HEK293T (cell line): ENCODE data around the gene SMAD3.

ENCODE experiments used
- ARNT ChIP-seq: fragments of 450-650 bp; IDR thresholded peaks from 2 replicates; pipeline ENCODE4 v1.6.1; 2017; ENCODE audit warnings: mild to moderate bottlenecking
- BHLHE40 ChIP-seq: fragments of 450-650 bp; IDR thresholded peaks from 2 replicates; pipeline ENCODE4 v1.6.1; 2016; ENCODE audit warnings: mild to moderate bottlenecking, moderate library complexity, borderline replicate concordance
- CTBP1 ChIP-seq: fragments of 450-650 bp; IDR thresholded peaks from 2 replicates; pipeline ENCODE4 v1.6.1; 2016; ENCODE audit warnings: borderline replicate concordance
- ELF4 ChIP-seq: fragments of 450-650 bp; IDR thresholded peaks from 2 replicates; pipeline ENCODE4 v1.6.1; 2017; ENCODE audit warnings: antibody characterized with exemption
- FOXA1 ChIP-seq: fragments of 450-650 bp; IDR thresholded peaks from 2 replicates; pipeline ENCODE4 v1.6.1; 2016; ENCODE audit warnings: mild to moderate bottlenecking
- FOXK2 ChIP-seq: fragments of 450-650 bp; IDR thresholded peaks from 2 replicates; pipeline ENCODE4 v1.6.1; 2016; ENCODE audit warnings: mild to moderate bottlenecking
- FOXM1 ChIP-seq: fragments of 450-650 bp; IDR thresholded peaks from 2 replicates; pipeline ENCODE4 v1.6.1; 2017; ENCODE audit warnings: mild to moderate bottlenecking, borderline replicate concordance
- HDGF ChIP-seq: fragments of 450-650 bp; IDR thresholded peaks from 2 replicates; pipeline ENCODE4 v1.6.1; 2017; ENCODE audit warnings: antibody characterized with exemption, borderline replicate concordance
- L3MBTL2 ChIP-seq: fragments of 450-650 bp; conservative IDR thresholded peaks from 2 replicates; pipeline ENCODE4 v1.6.1; 2016; ENCODE audit warnings: mild to moderate bottlenecking
- LEF1 ChIP-seq: fragments of 450-650 bp; IDR thresholded peaks from 2 replicates; pipeline ENCODE4 v1.6.1; 2017; ENCODE audit warnings: mild to moderate bottlenecking, borderline replicate concordance
- SP1 ChIP-seq: fragments of 450-650 bp; IDR thresholded peaks from 2 replicates; pipeline ENCODE4 v1.6.1; 2017
- TARDBP ChIP-seq: fragments of 450-650 bp; IDR thresholded peaks from 2 replicates; pipeline ENCODE4 v1.6.1; 2016
- TF ChIP-seq, protein P1 (sequence below): fragments of 450-650 bp; IDR thresholded peaks from 2 replicates; pipeline ENCODE4 v1.6.1; 2016

GRCh38 chr15:67070150-67070549, 4.7 kb downstream of the SMAD3 start:
- no peak for TF ChIP-seq SP1
- TF ChIP-seq BHLHE40, result no peak
- TF ChIP-seq, protein P1, sequence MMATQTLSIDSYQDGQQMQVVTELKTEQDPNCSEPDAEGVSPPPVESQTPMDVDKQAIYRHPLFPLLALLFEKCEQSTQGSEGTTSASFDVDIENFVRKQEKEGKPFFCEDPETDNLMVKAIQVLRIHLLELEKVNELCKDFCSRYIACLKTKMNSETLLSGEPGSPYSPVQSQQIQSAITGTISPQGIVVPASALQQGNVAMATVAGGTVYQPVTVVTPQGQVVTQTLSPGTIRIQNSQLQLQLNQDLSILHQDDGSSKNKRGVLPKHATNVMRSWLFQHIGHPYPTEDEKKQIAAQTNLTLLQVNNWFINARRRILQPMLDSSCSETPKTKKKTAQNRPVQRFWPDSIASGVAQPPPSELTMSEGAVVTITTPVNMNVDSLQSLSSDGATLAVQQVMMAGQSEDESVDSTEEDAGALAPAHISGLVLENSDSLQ, result no peak
- no peak for TF ChIP-seq TARDBP
- no peak for TF ChIP-seq HDGF
- no peak for TF ChIP-seq LEF1
- no peak for TF ChIP-seq FOXA1
- no peak for TF ChIP-seq FOXK2
- no peak for TF ChIP-seq L3MBTL2
- no peak for TF ChIP-seq FOXM1
- TF ChIP-seq CTBP1, result no peak
- TF ChIP-seq ELF4, result no peak
- TF ChIP-seq ARNT, result no peak
